GM13977 (cell line): Measurements from ENCODE around the gene MTF1.

Experiments
- DNase-seq: peaks from one replicate; pipeline ENCODE4 v3.0.0; 2012; ENCODE audit warnings: low spot score
- in situ Hi-C: fragments of 300-500 bp; cut with MboI; formaldehyde crosslinking; loops from one replicate; pipeline ENCODE4 v1.12.0; 2022; ENCODE audit warnings: low sequenced_read_pairs, low pct_unique_long_range_greater_than_20kb, mixed read lengths, inconsistent platforms; ENCODE audit not compliant: unreplicated experiment
- TF ChIP-seq, protein P1 (sequence below): IDR thresholded peaks from 2 replicates; pipeline ENCODE4 v1.5.1; 2012; ENCODE audit warnings: mild to moderate bottlenecking, control low read depth; ENCODE audit not compliant: insufficient read depth; ENCODE audit errors: extremely low read depth, missing control alignments

MTF1 gene

DNA sequence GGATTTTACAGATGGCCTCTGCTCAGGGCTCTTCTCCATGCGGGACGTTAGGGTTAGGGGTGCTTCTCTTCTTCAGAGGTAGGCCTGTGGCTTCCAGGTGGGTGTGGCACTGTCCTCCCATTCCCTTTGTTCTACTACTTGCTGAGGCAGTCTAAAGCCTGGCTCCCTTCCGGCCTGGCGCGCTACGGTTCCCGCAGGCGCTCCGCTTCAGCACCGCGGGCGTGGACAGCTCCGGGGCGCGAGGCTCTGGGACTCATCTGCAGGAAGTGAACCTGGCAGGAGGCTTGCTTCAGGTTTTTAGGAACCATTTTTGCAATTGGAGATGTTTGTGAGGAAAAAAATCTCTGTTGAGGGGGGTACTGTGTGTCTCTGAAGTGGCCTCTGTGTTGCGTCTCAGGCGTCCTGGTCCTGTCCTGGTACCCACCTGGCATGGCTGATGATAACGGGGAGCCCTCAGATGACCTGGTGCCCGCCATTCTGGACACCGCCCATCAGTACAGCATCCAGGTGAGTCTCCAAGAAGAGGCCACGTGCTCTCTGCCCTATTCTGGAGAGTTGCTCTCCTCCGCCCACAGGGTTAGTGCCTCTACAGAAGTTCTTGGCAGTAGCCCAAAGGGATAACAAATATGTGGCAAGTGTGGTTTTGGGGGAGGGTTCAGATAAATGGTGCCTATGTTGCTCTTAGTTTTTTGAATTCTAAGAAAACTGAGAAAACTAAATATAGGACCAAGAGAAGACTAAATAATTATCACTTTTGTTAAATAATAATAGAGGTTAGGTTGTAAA lies 63.9 kb downstream of the MTF1 start:
- TF ChIP-seq, protein P1, sequence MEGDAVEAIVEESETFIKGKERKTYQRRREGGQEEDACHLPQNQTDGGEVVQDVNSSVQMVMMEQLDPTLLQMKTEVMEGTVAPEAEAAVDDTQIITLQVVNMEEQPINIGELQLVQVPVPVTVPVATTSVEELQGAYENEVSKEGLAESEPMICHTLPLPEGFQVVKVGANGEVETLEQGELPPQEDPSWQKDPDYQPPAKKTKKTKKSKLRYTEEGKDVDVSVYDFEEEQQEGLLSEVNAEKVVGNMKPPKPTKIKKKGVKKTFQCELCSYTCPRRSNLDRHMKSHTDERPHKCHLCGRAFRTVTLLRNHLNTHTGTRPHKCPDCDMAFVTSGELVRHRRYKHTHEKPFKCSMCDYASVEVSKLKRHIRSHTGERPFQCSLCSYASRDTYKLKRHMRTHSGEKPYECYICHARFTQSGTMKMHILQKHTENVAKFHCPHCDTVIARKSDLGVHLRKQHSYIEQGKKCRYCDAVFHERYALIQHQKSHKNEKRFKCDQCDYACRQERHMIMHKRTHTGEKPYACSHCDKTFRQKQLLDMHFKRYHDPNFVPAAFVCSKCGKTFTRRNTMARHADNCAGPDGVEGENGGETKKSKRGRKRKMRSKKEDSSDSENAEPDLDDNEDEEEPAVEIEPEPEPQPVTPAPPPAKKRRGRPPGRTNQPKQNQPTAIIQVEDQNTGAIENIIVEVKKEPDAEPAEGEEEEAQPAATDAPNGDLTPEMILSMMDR: no peak
- in situ Hi-C loops: no loop called here
- DNase-seq: peak; percentile 70

DNA sequence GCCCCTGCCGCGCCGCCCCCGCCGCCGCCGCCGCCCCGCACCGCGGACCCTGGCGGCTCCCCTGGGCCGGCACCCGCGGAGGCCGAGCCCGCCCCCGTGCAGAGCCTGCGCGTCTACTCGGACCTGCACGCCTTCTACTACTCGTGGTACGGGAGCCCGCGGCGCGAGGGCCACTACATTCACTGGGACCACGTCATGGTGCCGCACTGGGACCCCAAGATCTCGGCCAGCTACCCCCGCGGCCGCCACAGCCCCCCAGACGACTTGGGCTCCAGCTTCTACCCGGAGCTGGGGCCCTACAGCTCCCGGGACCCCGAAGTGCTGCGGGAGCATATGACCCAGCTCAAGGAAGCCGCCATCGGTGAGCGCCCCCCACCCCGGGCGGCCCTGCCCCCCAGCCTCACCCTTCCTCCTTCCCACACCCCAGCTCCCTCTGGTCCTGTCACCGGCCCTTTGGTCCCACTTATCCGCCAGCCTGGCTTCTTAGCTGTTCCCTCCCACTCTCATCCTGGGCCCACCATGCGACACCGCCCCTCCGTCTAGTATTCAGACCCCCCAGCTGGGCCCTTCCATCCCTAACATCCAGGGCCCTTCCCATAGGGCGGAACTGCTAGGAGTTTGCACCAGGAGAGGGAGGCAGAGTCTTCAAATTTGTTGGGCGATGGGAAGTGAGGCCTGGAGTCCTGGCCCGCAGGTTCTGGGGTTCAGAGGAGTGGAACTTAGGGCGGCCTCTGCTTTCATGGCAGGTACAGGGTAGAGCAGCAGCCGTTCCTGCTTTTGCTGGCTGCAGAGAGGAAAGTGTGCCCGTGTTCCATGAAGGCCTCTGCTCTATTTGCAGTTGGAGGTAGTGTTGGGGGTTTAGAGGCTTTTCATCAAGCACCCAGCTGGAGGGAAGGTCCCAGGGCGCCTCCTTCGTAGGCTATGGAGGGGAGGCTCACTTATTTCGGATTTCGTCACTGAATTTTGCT lies 64.7 kb downstream of the MTF1 start:
- peak; percentile 45 for DNase-seq
- in situ Hi-C loops: no loop called here
- TF ChIP-seq, protein P1: peak; percentile 5

DNA sequence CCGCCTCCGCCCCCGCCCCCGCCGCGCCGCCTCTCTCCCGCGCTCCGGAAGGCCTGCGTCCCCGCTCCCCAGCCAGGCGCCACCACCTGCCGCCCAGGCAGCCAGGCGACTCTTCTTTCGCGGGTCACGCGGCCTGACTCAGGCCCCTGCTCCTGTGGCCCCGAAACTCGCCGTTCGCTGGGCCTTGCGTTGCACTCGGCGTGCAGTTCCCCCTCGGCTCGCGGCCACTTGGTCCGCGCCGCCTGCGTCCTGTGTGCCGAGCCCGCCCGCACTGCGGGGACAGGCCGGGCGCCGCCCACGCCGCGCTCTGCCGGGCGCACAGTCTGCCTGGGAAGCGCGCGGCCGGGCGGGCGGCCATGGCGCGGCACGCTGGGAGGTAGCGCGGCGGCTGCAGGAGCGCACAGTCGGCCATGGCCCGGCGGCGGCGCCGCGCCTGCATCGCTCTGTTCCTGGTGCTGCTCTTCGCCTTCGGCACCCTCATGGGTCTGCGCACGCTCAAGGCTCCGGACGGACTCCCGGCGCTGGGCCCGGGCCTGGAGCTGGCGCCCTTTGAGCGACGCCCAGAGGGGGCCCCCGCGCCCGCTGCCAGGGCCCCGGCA lies 65.5 kb downstream of the MTF1 start, which contains the start of gene MANEAL:
Gene MANEAL (plus strand): TSS at position 75 of the 599 bp plus-strand sequence. CDS start 336 bp downstream, at position 411.
- DNase-seq: peak; percentile 86
- in situ Hi-C loops: no loop called here
- TF ChIP-seq, protein P1: no peak

DNA sequence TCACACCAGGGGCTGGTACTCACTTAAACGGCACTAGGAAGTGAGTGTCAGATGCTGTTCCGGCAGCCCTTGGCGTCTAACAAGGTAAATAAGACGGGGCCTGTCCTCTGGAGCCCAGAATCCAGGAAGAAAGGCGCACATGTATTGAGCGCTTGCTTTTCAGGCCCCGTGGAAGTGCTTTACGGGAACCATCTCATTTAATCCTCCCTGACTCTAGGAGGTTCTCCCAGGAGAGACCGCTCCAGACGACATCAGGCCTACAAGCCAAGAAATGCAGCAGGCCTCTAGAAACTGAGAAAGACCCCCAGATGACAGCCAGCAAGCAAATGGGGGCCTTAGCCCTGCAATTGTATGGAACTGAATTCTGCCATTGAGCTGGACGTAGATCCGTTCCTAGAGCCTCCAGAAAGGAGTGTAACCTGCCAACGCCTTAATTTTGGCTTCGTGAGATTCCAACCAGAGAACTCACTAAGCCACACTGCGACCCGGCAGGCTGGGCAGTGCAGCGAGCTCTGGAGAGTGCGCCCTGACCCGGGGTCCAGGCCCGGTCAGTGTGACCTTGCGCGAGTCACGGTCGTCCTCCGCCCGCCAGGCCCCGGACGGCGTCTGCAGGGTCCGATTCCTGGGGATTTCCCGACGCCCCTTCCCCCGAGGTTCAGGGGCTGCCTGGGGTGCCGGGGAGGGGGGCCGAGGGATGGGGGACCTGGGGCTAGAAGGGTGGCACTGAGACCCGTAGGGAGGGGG lies 66.3 kb downstream of the MTF1 start:
- no peak for DNase-seq
- in situ Hi-C loops: no loop called here
- TF ChIP-seq, protein P1: no peak

DNA sequence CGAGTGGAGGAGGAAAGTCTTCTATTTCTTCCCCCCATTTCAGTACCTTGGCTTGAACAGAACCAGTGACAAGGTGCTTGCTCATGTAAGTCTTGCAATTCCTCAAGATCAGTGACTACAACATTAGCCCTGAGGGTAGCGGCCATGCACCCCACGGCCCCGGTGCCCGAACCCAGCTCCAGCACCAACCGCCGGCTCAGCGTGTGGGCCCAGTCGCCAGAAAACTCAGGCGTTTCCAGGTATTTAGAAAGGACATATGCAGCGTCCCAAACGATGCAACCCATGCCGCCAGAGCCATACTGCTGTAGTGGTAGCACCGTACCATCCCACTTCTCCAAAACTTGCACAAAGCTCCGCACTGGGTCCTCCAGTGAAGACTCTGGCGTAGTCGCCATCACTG lies 76.9 kb downstream of the MTF1 start:
- in situ Hi-C loops: no loop called here
- no peak for DNase-seq
- TF ChIP-seq, protein P1: no peak

DNA sequence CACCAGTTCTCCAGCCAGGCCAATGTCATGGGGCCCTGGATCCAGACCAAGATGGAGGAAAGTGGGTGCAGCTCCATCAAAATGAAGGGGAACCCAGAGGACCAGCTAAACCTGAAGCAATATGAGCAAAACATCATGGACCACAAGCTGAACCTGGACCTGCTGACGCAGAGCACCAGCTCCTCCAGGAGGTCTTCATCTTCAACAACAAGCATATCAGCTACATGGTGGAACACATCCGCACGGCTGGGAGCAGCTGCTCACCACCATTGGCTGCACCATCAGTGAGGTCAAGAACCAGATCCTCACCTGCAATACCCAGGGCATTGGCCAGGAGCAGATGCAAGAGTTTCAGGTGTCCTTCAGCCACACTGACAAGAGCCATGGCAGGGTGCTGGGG lies 80.7 kb downstream of the MTF1 start:
- DNase-seq: no peak
- TF ChIP-seq, protein P1: no peak
- in situ Hi-C loops: no loop called here
